IPS-18a (cell line): Measurements from ENCODE around the gene HLA-A.
"Not testable (repeated sequence)": the region's sequence is repeated elsewhere in the genome, so short reads cannot be mapped to it uniquely, and the experiment has no call there.

ENCODE experiments used
- H3K27ac ChIP-seq: one replicate; pipeline ENCODE4 v1.5.1; 2013; ENCODE audit warnings: low read length
- H3K27me3 ChIP-seq: one replicate; pipeline ENCODE4 v1.6.1; 2013; ENCODE audit warnings: mild to moderate bottlenecking, low read length; ENCODE audit not compliant: control insufficient read depth, insufficient read depth
- H3K36me3 ChIP-seq: one replicate; pipeline ENCODE4 v1.6.1; 2013; ENCODE audit warnings: low read depth, low read length; ENCODE audit not compliant: control insufficient read depth
- H3K4me1 ChIP-seq: one replicate; pipeline ENCODE4 v1.6.1; 2013; ENCODE audit warnings: low read depth, low read length; ENCODE audit not compliant: control insufficient read depth
- H3K4me3 ChIP-seq: one replicate; pipeline ENCODE4 v1.5.1; 2013; ENCODE audit warnings: low read length
- H3K9ac ChIP-seq: one replicate; pipeline ENCODE4 v1.6.1; 2013; ENCODE audit warnings: mild to moderate bottlenecking, low read length, moderate library complexity
- H3K9me3 ChIP-seq: one replicate; pipeline ENCODE4 v1.6.1; 2013; ENCODE audit warnings: low read depth, low read length; ENCODE audit not compliant: control insufficient read depth

Gene HLA-A

GRCh38 chr6:29919506-29920445, 22.6 kb upstream of the HLA-A start:
- no peaks in the 10 kb centered on the region for H3K4me1 ChIP-seq
- H3K4me3 ChIP-seq = no peak overlapping the region
- H3K27me3 ChIP-seq = no peaks in the 10 kb centered on the region
- H3K9ac ChIP-seq = no peak overlapping the region
- no peaks in the 10 kb centered on the region for H3K36me3 ChIP-seq
- no peak overlapping the region for H3K27ac ChIP-seq
- no peaks in the 10 kb centered on the region for H3K9me3 ChIP-seq

- Histone ChIP-seq H3K27ac (no peak overlapping the region), H3K36me3 (no peaks in the 10 kb centered on the region), H3K4me3 (no peak overlapping the region), H3K9me3 (no peaks in the 10 kb centered on the region), H3K27me3 (no peaks in the 10 kb centered on the region), H3K4me1 (no peaks in the 10 kb centered on the region), H3K9ac (no peak overlapping the region)
Observed at GRCh38 chr6:29924287-29924686, 18.0 kb upstream of the HLA-A start.

- Histone ChIP-seq H3K36me3 (no peaks in the 10 kb centered on the region), H3K4me1 (no peaks in the 10 kb centered on the region), H3K27ac (no peak overlapping the region), H3K4me3 (no peak overlapping the region), H3K27me3 (no peaks in the 10 kb centered on the region), H3K9ac (no peak overlapping the region), H3K9me3 (no peaks in the 10 kb centered on the region)
Observed at GRCh38 chr6:29924731-29925130, 17.6 kb upstream of the HLA-A start.

GRCh38 chr6:29925321-29925720, 17.0 kb upstream of the HLA-A start:
- Histone ChIP-seq H3K4me1 (no peaks in the 10 kb centered on the region), H3K4me3 (no peak overlapping the region), H3K36me3 (no peaks in the 10 kb centered on the region), H3K27ac (no peak overlapping the region), H3K9me3 (no peaks in the 10 kb centered on the region), H3K9ac (no peak overlapping the region), H3K27me3 (no peaks in the 10 kb centered on the region)

GRCh38 chr6:29925727-29926412, 16.5 kb upstream of the HLA-A start:
- no peak overlapping the region for H3K4me3 ChIP-seq
- no peaks in the 10 kb centered on the region for H3K27me3 ChIP-seq
- no peaks in the 10 kb centered on the region for H3K9me3 ChIP-seq
- H3K9ac ChIP-seq = no peak overlapping the region
- no peak overlapping the region for H3K27ac ChIP-seq
- H3K4me1 ChIP-seq = no peaks in the 10 kb centered on the region
- no peaks in the 10 kb centered on the region for H3K36me3 ChIP-seq

- Histone ChIP-seq H3K4me1 (no peaks in the 10 kb centered on the region), H3K27ac (no peak overlapping the region), H3K9ac (no peak overlapping the region), H3K9me3 (no peaks in the 10 kb centered on the region), H3K4me3 (no peak overlapping the region), H3K27me3 (no peaks in the 10 kb centered on the region), H3K36me3 (no peaks in the 10 kb centered on the region)
Observed at GRCh38 chr6:29926413-29927274, 15.7 kb upstream of the HLA-A start.

- H3K27me3 ChIP-seq = no peaks in the 10 kb centered on the region
- no peaks in the 10 kb centered on the region for H3K36me3 ChIP-seq
- H3K4me3 ChIP-seq = no peak overlapping the region
- H3K27ac ChIP-seq = no peak overlapping the region
- H3K9ac ChIP-seq = no peak overlapping the region
- H3K4me1 ChIP-seq = no peaks in the 10 kb centered on the region
- no peaks in the 10 kb centered on the region for H3K9me3 ChIP-seq
Observed at GRCh38 chr6:29927275-29927569, 15.1 kb upstream of the HLA-A start.

GRCh38 chr6:29927841-29928388, 14.4 kb upstream of the HLA-A start:
- H3K27ac ChIP-seq = no peak overlapping the region
- H3K27me3 ChIP-seq = no peaks in the 10 kb centered on the region
- H3K9me3 ChIP-seq = no peaks in the 10 kb centered on the region
- H3K4me3 ChIP-seq = no peak overlapping the region
- no peak overlapping the region for H3K9ac ChIP-seq
- H3K36me3 ChIP-seq = no peaks in the 10 kb centered on the region
- H3K4me1 ChIP-seq = no peaks in the 10 kb centered on the region

- H3K4me1 ChIP-seq, H3K9ac ChIP-seq, H3K27me3 ChIP-seq, H3K4me3 ChIP-seq, H3K36me3 ChIP-seq, H3K27ac ChIP-seq, H3K9me3 ChIP-seq: not testable (repeated sequence)
Observed at GRCh38 chr6:29930047-29930446, 12.3 kb upstream of the HLA-A start.

GRCh38 chr6:29933955-29934354, 8.4 kb upstream of the HLA-A start:
- no peaks in the 10 kb centered on the region for H3K27me3 ChIP-seq
- H3K27ac ChIP-seq = no peak overlapping the region
- H3K9ac ChIP-seq = no peak overlapping the region
- H3K36me3 ChIP-seq = no peaks in the 10 kb centered on the region
- H3K4me1 ChIP-seq = no peaks in the 10 kb centered on the region
- H3K4me3 ChIP-seq = no peak overlapping the region
- no peaks in the 10 kb centered on the region for H3K9me3 ChIP-seq

- no peaks in the 10 kb centered on the region for H3K27me3 ChIP-seq
- no peak overlapping the region for H3K4me3 ChIP-seq
- no peaks in the 10 kb centered on the region for H3K9me3 ChIP-seq
- no peak overlapping the region for H3K27ac ChIP-seq
- H3K4me1 ChIP-seq = no peaks in the 10 kb centered on the region
- H3K9ac ChIP-seq = no peak overlapping the region
- no peaks in the 10 kb centered on the region for H3K36me3 ChIP-seq
Observed at GRCh38 chr6:29935273-29935955, 6.9 kb upstream of the HLA-A start.
